Ovary (tissue), 3 donors: ENCODE results near the gene MAPKAP1.

Experiments
- POLR2A ChIP-seq: fragments of 450-650 bp; IDR thresholded peaks from one replicate; pipeline ENCODE4 v1.6.1; 2017; ENCODE audit warnings: antibody characterized with exemption, mild to moderate bottlenecking, moderate library complexity
- TF ChIP-seq, protein P1 (sequence below), 3 donors: fragments of 450-650 bp in 2 of 3; fragments of 200-600 bp in 1 of 3; IDR thresholded peaks; one replicate each; pipeline versions ENCODE4 v1.5.1 to v1.8.0; 2016 to 2022; ENCODE audit warnings: antibody characterized with exemption in 3 of 3, mild to moderate bottlenecking in 1 of 3
- donor health status: DM: no; HTN: no; CAD: no.

DNA sequence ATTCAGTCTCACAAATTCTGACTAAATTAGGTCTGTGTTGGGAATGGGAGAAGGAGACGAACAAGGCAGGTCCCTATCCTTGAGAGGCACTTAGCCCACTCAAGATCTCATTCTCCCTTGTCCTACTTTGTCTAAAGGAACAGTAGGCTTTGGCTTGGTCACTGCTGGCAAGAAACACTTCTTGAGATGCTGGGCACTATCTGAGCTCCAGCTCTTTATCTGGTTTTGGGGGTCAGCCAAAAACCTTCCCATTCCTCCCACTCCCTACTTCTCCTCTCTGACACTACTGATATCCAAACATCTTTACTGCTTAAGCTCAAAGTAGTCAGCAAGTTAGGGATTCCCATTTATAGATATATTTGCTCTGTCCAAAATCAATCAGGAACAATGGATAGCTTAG, 155.2 kb downstream of the MAPKAP1 start:
- TF ChIP-seq POLR2A, result no peak
- TF ChIP-seq, protein P1, sequence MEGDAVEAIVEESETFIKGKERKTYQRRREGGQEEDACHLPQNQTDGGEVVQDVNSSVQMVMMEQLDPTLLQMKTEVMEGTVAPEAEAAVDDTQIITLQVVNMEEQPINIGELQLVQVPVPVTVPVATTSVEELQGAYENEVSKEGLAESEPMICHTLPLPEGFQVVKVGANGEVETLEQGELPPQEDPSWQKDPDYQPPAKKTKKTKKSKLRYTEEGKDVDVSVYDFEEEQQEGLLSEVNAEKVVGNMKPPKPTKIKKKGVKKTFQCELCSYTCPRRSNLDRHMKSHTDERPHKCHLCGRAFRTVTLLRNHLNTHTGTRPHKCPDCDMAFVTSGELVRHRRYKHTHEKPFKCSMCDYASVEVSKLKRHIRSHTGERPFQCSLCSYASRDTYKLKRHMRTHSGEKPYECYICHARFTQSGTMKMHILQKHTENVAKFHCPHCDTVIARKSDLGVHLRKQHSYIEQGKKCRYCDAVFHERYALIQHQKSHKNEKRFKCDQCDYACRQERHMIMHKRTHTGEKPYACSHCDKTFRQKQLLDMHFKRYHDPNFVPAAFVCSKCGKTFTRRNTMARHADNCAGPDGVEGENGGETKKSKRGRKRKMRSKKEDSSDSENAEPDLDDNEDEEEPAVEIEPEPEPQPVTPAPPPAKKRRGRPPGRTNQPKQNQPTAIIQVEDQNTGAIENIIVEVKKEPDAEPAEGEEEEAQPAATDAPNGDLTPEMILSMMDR (IDR thresholded peaks at IDR 0.05), result no peak
